Measurements from ENCODE around the gene PPP3CA.

DNA sequence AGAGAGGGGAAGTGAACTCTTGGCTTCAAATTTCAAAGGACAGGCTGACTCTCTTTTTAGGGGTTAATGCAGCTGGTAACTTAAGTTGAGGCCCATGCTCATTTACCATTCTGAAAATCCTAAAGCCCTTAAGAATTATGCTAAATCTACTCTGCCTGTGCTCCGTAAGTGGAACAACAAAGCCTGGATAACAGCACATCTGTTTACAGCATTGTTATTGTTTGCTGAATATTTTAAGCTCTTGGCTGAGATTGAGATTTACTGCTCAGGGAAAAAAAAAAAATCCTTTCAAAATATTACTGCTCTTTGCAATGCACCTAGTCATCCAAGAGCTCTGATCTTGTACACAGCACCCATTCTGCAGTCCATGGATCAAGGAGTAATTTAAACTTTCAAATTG, 17.7 kb downstream of the PPP3CA start:
- TF ChIP-seq, protein P1, sequence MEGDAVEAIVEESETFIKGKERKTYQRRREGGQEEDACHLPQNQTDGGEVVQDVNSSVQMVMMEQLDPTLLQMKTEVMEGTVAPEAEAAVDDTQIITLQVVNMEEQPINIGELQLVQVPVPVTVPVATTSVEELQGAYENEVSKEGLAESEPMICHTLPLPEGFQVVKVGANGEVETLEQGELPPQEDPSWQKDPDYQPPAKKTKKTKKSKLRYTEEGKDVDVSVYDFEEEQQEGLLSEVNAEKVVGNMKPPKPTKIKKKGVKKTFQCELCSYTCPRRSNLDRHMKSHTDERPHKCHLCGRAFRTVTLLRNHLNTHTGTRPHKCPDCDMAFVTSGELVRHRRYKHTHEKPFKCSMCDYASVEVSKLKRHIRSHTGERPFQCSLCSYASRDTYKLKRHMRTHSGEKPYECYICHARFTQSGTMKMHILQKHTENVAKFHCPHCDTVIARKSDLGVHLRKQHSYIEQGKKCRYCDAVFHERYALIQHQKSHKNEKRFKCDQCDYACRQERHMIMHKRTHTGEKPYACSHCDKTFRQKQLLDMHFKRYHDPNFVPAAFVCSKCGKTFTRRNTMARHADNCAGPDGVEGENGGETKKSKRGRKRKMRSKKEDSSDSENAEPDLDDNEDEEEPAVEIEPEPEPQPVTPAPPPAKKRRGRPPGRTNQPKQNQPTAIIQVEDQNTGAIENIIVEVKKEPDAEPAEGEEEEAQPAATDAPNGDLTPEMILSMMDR (conservative IDR thresholded peaks at IDR 0.05; ENCODE audit: low read depth, low read length): no peak
- TF ChIP-seq EZH2 (IDR thresholded peaks at IDR 0.05; ENCODE audit: borderline replicate concordance, low read depth, low read length, poor library complexity, severe bottlenecking): no peak

Data from A673 (cell line).